NOMO-1 treated with DMSO at 0.1 percent for 48 hours (cell line): ENCODE data around the gene GALNT10.

ENCODE experiments used
- DNase-seq: peaks from one replicate; lab custom pipeline; 2025; ENCODE audit not compliant: unreplicated experiment; lab: John Stamatoyannopoulos, UW

The GALNT10 gene

DNA sequence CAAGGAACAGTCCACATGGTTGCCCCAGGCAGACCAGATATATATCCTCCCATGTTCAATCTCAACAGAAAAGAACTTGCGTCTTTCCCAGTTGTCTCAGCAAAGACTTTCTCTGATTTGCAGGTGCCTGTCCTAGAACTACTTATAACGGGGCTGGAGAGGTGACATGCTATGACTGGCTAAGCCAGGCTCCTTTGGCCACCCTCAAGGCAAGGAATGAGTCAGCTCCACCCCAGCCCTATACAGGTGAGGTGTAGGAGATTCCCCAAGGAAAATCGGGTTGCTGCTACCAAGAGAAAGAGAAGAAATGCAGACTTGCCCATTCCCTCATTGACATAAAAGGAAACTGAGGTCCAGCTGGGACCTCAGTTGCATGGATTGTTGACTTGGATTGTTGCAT is 127.4 kb downstream of the GALNT10 start:
- no peak for DNase-seq

DNA sequence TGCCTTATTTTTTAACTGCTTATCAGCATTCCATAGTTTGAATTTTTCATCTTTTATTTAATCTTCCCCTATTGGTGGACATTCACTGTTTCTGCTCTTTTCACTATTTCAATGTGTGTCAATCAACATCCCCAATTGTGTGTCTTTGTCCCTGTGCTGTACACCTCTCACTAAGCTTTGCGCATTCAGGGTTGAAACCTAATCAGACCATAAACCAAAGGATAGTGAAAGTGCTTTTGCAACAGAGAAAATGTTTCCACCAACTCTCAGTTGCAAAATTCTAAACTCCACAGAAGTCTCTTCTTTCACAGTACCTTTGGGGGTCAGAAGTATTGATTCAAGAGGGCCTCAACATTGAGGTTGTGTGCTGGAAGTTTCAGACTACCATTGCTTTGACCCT is 128.2 kb downstream of the GALNT10 start:
- DNase-seq = no peak

DNA sequence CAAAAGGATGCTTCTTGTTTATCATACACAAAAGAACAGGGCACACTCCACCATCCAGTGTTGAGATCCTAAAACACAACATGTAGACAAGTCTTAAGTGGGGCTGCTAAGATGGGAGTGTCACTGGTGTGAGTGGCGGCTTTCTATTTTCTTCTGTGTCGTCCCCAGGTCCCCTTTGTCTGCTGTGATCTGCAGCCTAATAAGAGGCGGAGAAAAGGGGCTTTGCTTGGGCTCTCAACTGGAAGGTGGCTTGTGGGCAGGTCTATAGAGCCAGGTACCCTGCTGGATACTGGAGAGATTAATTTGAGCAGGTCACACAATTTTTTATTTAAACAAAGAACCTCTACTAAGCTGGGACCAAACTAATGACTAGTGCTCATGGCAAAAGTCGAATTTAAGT is 129.2 kb downstream of the GALNT10 start:
- DNase-seq = no peak

DNA sequence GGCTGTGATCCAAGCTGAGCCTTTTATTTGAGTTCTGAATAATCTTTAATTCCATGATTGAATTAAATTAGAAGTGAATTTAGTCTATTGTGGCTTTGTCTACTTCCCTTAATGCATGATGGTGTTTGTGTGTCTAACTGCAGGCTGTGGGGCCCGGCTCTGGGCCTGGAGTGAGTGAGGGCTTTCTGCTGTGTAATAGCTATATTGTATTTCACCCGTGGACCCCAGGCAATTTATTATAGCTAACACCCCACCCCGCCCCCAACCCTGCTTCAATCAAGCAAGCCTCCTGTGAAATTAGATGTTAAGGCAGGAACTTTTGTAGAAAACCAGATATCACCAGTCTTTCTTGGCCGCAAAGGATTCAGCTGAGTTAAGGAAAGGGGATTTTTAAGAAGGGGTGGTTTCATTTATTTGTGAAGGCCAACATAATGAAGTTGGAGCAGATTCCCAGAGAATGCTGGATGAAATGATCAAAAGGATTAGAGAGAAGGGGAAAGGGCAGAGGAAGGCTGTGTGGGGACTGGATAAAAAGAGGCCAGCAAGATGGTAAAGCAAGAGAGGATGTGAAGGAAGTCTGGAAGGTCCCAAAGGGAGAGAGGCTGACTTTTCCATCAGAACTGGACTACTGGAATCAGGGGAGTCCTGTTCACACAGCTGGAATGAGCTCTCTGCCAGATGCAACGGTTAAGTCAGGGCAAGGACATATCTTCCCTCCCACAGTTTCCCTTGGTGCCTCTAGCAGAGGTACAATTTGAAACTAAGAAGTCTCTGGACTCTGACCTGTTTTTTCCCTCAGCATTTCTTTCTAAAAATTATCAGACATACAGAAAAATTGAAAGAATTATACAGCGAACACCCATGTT is 129.9 kb downstream of the GALNT10 start:
- no peak for DNase-seq

DNA sequence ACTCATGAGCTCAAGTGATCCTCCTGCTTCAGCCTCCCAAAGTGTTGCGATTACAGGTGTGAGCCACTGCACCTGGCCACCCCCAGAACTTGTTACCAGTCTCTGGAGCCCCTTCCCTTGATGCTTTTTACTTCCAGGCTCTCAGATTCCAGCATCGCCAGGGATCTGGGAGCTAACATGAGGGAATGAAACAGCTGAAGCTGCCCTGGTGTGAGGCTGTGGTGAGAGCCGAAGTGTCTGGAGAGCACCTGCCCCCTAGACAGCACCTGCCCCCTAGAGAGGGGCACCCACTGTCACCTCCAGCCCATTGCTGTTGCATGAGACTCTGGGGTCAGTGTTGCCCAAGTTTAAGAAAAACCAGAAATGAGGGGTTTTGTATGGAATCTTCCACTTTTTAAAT is 131.0 kb downstream of the GALNT10 start:
- DNase-seq = no peak

DNA sequence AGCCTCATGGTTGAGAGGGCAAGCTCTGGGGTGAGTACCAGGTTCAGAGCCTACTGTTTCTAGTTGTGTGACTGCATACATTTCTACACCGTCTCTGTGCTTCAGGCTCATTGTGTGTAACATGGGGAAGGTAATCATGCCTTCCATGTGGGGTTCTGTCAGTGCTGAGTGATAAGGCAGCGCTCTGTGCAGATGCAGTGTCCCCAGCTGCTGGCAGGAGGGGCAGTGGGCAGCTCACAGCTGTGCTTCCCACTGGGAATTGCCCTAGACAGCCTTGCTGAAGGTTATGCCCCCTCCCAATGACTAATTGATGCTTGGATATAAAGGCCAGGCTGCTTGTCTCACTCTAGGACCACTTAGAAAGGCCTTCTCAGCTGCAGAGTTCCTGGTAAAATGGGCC is 133.5 kb downstream of the GALNT10 start:
- DNase-seq = no peak

DNA sequence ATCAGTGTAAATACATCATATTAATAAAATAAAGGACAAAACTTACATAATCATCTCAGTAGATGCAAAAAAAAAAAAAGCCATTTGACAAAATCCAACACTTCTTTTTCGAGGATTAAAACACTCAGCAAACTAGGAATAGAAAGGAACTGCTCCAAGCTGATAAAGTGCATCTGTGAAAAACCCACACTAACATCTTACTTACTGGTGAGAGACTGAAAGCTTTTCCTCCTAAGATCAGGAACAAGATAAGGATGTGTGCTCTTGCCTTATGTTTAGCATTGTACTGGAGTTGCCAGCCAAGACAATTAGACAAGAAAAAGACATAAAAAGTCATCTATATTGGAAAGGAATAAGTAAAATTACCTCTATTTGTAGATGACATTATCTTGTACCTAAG is 135.0 kb downstream of the GALNT10 start:
- DNase-seq = no peak

DNA sequence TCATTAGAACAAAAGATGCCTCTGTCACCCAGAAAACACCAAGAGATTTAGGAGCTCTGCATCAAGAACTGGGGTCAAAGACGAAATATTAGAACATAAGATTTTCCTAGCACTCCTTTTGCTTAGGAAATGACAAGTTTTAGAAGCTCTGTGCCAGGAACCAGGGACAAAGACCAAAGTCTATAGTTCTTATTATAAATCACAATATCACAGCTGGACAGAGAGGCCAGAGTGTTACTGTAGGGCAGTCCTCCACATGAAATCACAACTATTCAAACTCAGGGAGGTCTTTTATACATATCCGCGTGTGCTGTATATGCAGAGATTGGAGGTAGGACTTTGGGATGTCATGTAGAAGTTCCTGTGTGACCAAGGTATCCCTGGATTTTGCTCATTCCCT is 138.5 kb downstream of the GALNT10 start:
- DNase-seq = no peak

DNA sequence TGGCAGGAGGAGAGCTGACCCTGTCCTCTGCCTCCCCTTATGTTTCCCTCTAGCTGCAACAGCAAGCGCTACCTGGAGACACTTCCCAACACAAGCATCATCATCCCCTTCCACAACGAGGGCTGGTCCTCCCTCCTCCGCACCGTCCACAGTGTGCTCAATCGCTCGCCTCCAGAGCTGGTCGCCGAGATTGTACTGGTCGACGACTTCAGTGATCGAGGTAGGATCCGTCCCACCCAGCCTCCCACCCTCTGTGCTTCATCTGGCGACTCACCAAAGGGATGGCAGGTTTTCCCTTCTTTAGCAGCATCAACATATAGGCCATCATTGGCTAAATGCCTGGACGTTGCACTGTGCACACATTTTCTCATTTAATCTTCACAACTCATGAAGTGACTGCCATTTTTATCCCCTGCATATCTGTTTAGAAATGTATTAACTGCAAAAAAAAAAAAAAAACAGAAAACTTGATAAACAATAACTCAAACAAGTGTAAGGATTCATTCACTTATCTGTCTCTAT is 139.0 kb downstream of the GALNT10 start:
- DNase-seq = no peak

DNA sequence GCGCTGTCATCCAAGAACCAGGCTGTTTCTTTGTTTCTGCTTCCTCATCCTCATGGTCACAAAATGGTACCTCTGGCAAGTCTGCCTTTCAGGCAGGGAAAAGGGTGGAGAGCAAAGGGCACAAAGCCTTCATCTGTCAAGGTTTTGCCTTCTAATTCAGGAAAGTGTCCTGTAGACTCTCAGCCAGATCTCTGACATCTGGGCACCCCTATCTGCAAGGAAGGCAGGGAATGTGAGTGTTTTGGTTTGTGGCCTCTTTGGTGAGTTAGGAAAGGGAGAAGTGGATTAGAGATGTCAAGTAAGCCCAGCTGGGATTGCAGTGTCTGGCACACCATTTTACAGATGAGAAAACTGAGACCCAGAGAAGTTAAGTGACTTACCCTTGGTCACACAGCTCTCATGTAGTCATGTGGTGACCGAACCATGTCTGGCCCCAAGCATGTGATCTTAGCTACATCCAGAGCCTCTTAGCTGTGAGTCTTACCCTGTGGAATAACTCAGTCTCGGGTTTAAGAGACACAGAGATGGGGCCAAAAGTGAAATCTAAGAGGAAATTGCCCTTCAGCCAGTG is 139.6 kb downstream of the GALNT10 start:
- no peak for DNase-seq

DNA sequence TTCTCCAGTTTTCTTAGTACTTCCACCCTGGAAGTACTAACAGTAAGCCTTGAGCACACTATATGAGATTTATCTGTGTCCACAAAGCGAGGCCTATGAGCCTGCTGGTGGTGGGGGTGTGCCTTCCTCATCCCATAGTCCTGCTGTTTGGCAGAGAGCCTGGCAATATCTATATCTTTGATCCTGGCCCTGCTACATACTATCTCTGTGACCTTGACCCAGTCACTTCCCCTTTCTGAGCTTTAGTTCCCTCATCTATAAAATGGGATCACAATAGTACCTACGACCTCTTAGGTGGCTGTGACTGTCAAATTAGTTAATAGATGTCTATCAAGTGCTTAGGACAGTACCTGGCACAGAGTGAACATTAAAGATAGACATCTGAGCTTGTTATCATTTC is 140.7 kb downstream of the GALNT10 start:
- no peak for DNase-seq

DNA sequence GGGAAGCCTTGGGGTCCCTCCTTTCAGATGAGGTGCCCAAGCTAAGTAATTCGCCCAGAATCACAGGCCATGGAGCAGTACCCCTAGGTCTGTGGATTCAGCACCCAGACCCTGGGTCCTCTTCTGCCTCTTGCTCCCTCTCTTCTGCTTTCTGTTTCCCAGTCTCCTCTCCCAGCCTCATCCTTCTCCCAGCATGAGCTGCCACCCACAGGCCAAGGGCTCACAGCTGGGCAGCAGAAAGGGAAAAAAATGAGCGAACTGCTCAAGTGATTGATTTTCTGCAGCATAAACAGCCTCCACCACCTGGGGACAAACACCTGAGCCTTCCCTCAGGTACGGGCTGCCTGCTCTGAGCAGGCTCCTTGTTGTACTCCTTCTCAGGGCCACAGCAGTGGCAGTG is 141.4 kb downstream of the GALNT10 start:
- no peak for DNase-seq

DNA sequence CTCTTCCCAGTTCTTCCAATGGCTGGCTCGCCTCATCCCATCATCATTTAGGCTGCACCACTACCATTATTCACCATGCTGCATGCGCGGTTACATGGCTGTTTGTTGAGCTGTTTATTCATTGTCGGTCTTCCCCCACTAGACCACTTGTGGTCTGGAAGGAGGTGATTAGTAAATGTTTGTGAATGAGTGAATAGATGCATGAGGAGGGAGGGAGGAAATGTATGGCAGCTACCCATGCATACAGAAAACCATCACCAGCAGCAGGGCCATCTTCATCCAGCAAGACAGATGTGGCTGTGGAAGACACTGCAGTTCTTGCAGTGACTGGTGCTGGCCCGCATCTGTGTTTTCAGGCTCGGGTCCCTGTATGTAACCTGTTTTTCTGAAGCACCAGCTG is 141.9 kb downstream of the GALNT10 start:
- no peak for DNase-seq

DNA sequence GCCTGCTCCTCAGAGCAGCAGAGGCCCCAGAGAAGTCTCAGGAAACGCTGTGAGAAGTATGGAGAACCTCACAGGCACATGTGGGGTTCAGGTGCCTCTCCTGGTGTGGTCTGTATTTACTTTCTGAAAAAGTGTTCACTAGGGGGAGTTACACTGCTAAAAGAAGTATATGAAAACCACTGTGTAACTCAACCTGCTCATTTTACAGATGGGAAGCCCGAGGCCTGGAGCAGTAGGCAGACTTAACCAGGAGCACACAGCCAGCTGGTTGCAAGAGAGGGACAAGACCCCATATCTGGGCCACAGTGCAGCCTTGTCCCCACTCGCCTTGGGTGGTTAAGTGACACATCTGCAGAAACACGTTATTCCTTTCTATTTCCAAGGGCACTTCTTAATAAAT is 142.5 kb downstream of the GALNT10 start:
- DNase-seq = no peak

DNA sequence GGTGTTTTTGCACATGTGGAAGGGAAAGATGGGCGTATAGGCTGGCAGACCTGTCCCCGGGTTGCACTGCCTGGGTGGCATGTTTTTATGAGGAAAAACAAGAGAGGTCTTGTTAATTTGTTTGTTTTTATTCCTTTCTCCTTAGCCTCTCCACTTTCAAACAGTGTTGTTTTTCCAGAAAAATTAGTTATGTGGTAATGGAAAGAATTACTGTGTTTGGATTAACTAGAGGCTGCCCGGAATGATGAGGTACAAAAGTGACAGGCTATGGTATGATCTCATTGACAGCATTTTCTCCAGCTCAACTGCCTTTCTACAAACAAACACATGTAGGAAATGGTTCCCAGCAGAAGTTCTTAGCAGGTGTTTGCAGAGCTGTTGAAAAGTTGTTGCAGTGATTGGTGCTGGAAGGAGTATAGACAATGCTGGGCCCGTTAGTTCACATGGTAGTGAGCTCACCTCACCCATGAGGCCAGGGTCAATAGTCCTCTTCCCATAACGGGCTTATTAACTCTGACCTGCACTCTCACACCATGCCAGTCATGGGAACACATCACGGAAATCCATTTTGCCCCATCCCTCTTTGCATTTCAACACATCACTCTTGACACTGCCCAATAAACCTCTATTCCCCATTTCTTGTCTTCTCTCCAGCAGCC is 144.0 kb downstream of the GALNT10 start:
- DNase-seq = no peak

DNA sequence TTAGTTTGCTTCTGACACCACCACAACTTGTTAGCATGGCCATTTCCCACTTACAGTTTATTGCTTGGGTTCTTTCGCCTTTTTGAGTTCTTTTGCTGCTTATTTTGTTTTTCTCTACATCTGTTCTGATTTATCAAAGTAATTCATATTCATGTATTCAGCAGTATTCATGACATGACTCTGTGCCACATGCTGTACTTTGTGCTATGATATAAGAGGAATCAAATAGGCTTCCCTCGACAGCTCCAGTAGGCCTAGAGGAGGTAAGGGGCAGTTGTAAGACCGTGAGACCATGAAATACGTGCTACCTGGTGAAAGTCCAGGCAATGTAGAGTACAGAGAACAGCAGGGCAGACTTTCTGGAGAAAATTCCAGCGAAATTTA is 144.5 kb downstream of the GALNT10 start:
- DNase-seq = no peak

DNA sequence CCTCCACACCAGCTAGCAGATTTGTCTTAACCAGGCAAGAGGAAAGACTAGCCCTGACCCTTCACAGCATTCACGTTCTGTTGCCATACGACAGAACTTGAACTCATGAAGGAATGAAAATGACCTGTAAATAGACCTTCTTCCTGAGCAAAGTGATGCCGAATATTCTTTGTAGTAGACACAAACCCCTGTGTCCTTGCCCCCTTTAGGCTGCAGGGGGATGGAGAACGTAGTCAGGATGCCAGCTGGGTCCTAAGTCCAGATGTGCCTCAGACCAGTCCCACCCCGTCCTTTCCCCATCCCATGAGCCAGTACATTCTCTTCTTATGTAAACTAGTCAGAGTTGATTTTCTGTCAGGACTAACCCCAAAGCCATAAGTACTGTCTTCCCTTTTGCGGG is 151.1 kb downstream of the GALNT10 start:
- no peak for DNase-seq

DNA sequence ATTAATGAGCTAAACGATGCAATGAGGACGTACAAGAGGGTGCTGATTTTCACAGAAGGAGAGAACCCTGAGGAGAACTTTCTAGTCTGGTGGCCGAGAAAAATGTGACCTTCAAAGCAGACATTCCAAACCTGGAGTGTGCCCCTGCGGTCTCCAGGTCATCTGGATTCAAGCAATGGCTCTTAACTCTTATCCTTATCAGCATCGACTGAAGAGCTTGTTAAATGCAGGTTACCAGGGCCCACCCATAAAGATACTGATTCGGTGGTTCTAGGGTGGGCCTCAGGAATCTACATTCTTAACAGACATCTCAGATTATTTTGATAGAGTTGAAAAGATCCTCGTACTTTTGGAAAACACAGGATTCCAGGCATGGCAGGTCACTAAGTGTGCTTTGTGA is 151.7 kb downstream of the GALNT10 start:
- DNase-seq = no peak

DNA sequence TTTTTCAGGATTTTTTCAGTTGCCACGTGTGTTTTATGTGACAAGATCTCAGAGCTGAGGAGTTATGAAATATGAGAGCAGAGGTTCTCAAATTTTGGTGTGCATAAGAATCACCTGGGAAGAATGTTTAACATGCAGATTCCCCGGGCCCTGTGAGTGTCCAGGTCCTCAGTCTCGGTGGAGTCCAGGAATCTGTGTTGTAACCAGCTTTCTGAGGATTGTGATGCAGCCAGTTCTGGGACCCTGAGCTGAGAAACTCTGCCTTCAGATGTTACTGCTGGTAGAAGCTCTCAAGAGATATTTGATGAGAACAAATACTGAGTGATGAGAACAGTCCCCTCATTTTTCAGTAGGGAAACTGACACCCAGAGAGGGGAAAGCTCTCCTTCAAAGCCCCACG is 152.4 kb downstream of the GALNT10 start:
- no peak for DNase-seq

DNA sequence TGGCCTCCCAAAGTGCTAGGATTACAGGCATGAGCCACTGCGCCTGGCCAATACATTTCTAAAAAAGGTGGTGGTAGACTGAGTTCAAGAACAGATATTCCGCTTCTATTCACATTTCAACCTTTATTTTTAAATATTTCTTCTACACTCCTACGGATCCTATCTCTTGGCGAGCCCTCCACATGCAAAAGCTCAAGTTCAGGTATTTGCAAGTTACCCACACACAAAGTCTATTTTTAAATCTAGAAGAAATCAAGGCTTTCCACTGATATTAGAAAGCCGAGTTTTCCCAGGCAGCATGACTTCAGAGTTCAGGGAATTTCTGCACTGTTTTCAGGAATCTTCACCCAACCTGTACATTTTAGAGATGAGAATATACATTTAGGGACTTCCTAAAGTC is 153.9 kb downstream of the GALNT10 start:
- no peak for DNase-seq

DNA sequence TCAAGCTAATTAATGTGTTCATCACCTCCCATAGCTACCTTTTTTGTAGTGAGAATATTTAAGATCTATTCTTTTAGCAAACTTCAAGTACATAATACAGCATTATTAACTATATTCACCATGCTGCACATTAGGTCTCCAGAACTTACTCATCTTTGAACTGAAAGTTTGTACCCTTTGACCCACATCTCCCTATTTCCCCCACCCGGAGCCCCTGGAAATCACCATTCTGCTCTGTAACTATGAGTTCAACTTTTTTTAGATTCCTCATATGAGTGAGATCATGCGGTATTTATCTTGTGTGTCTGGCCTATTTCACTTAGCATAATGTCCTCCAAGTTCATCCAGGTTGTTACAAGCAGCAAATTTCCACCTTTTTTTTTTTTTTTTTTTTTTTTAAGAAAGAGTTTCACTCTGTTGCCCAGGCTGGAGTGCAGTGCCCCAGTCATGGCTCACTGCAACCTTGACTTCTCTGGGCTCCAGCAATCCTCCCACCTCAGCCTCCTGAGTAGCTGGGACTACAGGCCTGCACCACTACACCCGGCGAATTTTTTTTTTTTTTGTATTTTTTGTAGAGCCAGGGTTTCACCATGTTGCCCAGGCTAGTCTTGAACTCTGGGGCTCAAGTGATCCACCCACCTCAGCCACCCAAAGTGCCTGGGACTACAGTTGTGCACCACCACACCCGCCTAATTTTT is 154.9 kb downstream of the GALNT10 start:
- no peak for DNase-seq

DNA sequence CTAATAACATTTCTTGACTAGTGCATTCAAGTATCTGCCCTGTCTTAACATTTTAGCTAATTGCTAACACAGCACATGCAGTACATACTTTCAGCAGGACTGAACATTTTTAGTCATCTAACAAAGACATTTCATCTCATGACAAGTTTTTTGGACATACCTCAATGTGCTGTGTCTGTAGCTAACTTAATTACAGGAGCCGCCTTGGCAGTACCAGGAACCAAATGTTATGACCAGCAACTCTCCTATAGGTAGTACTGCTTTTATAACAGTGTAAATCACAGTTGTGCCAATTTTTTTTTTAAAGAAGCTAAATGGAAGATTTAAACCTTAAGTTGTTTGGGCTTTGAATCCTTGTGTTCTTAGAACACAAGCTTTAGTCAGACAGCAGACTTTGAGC is 155.9 kb downstream of the GALNT10 start:
- DNase-seq = no peak
